Spleen (tissue), 11 donors: Measurements from ENCODE around the gene BDH1. TPM values are rescaled to one million over a fixed set of nuclear protein-coding genes. Genes with fewer than 3 reads are reported as not detected.

Source experiments
- DNase-seq: peaks from one replicate; pipeline ENCODE4 v3.0.0-alpha.2; 2020
- H3K27ac ChIP-seq, 8 donors: fragments of 200-600 bp; sonication (generic) in 7 of 8; 1 replicate in 4 of 8; 2 replicates in 4 of 8; pipeline versions ENCODE4 v1.5.0 to v1.8.0; 2016 to 2021; ENCODE audit warnings: inconsistent platforms in 4 of 8, mild to moderate bottlenecking in 4 of 8, moderate library complexity in 1 of 8
- H3K27me3 ChIP-seq, 7 donors: fragments of 200-600 bp; sonication (generic) in 6 of 7; replicated peaks in 1 of 7; 1 replicate in 4 of 7; 2 replicates in 3 of 7; pipeline versions ENCODE4 v1.5.0 to v1.8.0; 2016 to 2021; ENCODE audit warnings: inconsistent platforms in 3 of 7, mild to moderate bottlenecking in 1 of 7
- H3K36me3 ChIP-seq, 6 donors: fragments of 200-600 bp; sonication (generic) in 5 of 6; 1 replicate in 4 of 6; 2 replicates in 2 of 6; pipeline versions ENCODE4 v1.5.0 to v1.8.0; 2016 to 2021; ENCODE audit warnings: inconsistent platforms in 2 of 6
- H3K4me1 ChIP-seq, 6 donors: fragments of 200-600 bp; sonication (generic) in 5 of 6; 1 replicate in 3 of 6; 2 replicates in 3 of 6; pipeline versions ENCODE4 v1.5.0 to v1.8.0; 2016 to 2021; ENCODE audit warnings: inconsistent platforms in 3 of 6
- H3K4me3 ChIP-seq, 8 donors: fragments of 200-600 bp; sonication (generic) in 7 of 8; 1 replicate in 4 of 8; 2 replicates in 4 of 8; pipeline versions ENCODE4 v1.5.0 to v1.8.0; 2016 to 2021; ENCODE audit warnings: inconsistent platforms in 4 of 8, mild to moderate bottlenecking in 4 of 8, moderate library complexity in 2 of 8
- H3K9me3 ChIP-seq, 8 donors: fragments of 200-600 bp; sonication (generic) in 7 of 8; 1 replicate in 4 of 8; 2 replicates in 4 of 8; pipeline versions ENCODE4 v1.5.0 to v1.8.0; 2016 to 2021; ENCODE audit warnings: inconsistent platforms in 4 of 8
- POLR2A ChIP-seq, 3 donors: fragments of 450-650 bp; IDR thresholded peaks; one replicate each; pipeline ENCODE4 v1.5.1; 2017; ENCODE audit warnings: antibody characterized with exemption in 3 of 3, mild to moderate bottlenecking in 1 of 3
- POLR2AphosphoS5 ChIP-seq, 3 donors: sonication (generic); formaldehyde crosslinking; IDR thresholded peaks; one replicate each; pipeline ENCODE4 v1.5.1; 2017; ENCODE audit warnings: antibody characterized with exemption in 3 of 3
- WGBS, 5 donors: extraction: QIAGEN DNeasy Blood & Tissue Kit in 3 of 5; methylation state at CpG; one replicate each; pipeline versions ENCODE4 v1.1.5 to v1.1.7; 2013 to 2018; 5-methylcytosine and 5-hydroxymethylcytosine counted together
- intact Hi-C: fragments of 100-400 bp; cut with DNase I; formaldehyde crosslinking; loops from one replicate; pipeline ENCODE4 v1.15.0; 2023; ENCODE audit warnings: low total_unique reads
- polyA plus RNA-seq, 3 donors: library from polyadenylated mRNA; stranded (reverse); fragments of 200-250 nt; gene quantifications; one replicate each; pipeline ENCODE4 v1.2.1, GENCODE V29; 2013
- total RNA-seq, 7 donors: library from RNA; depleted of rRNA in 3 of 7; stranded (reverse); fragments of >200 nt in 3 of 7; fragmentation: NEBNext Ultra II Directional in 4 of 7; extraction: Animal tissue kit (Norgen Biotek cat#: 25700) in 4 of 7; gene quantifications; one replicate each; pipeline versions ENCODE4 v1.1.0 to v1.2.1, GENCODE V29; 2016 to 2021
- TF ChIP-seq, protein P1 (sequence below), 11 experiments: fragments of 200-600 bp in 7 of 11; fragments of 450-650 bp in 4 of 11; sonication (generic) in 4 of 11; IDR thresholded peaks in 8 of 11; conservative IDR thresholded peaks in 3 of 11; 1 replicate in 7 of 11; 2 replicates in 4 of 11; pipeline versions ENCODE4 v1.4.0 to v1.8.0; 2016 to 2021; ENCODE audit warnings: antibody characterized with exemption in 11 of 11, inconsistent platforms in 4 of 11, mild to moderate bottlenecking in 1 of 11
- donor health status: healthy with polysubstance abuse.
- donor health status: DM: no; HTN: no; CAD: no; lungs with moderate emphysema.
- donor health status: DM: no; HTN: no; CAD: no.
- donor health status: Bipolar disorder and iron deficiency.
- donor health status: healthy.
- donor health status: DM: no; HTN: no; CAD: no.
- donor health status: DM: yes; HTN: yes; CAD: no.

BDH1 gene
- total and polyA plus RNA-seq, 10 donors = 11.5 to 24.6 (median 17.5) TPM

DNA sequence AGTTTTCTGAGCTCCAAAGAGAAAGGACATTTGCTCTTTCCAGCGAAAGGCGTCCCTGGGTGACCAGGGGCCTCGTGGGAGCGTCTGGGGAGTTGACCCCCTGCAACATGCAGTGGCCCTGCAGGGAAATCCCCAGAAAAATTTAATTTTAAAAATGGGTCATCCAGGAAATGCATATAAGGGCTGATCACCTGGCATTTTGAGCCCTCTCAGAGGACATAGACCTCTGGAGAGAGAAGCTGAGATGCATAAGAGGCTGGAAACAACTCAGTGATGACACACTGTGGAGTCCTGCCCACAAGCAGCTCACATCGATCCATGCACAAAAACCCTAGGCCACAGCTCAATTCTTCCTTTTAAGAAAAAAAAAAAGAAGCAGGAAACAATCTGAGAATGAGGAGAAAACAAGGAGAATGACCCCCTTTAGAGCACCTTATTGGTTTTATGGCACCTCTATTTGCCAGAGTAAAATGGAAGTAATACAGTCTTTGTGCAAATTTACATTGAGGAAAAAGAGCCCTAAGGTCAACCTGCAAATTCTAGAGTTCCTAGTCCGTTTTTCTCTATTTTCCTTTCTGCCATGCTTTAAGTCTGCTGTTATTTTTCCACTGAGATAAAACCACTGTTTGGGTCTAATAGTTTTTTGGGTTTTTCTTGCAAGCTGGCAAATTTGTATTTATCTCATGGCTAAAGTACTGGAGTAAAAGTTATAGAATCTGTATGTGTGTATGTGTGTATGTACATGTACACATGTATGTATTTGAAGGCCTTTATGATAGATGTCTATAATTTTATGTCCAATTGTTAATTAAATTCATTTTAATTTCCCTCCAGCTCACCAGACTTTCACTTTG, 6.9 kb upstream of the BDH1 start:
- no peak for DNase-seq
- peaks cover 0 to 36% (median 24%) of the 10 kb centered on the region in 8 donors for H3K9me3 ChIP-seq

DNA sequence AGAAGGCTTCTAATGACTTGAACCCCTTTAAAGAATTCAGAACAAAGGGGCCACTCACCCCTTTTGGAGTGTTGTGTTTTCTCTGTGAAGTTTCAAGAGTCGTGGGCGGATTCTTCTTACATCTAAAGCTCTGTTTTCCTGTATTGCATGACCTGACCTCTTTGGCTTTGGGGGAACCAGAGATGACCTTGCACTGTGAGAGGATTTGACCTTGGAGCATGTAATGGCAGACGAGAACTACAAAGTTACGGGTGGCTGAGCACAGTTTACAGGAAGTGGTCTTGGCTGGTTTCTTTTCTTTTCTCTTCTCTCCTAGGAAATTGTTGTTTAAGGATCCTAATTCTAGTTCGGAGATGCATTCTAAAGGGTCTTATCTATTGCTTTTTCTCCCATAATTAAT, 6.2 kb upstream of the BDH1 start:
- no peak for DNase-seq
- intact Hi-C loops = no loop called here

More for the DNA sequence above, 6.9 kb upstream of the BDH1 start:
- WGBS, 5 donors = 77 to 83% (median 78%) methylated on average over 6 of the region's 6 CpGs
- Histone ChIP-seq H3K27ac (no peak overlapping the region), H3K4me3 (no peak overlapping the region), H3K4me1 (peaks cover 0 to 13% (median 5%) of the 10 kb centered on the region in 6 donors), H3K36me3 (no peaks in the 10 kb centered on the region), H3K27me3 (peaks cover 0 to 12% (median 6%) of the 10 kb centered on the region in 7 donors)
- TF ChIP-seq POLR2AphosphoS5 (IDR thresholded peaks at IDR 0.05) (no peak), POLR2A (IDR thresholded peaks at IDR 0.05) (no peak)
- TF ChIP-seq, protein P1, sequence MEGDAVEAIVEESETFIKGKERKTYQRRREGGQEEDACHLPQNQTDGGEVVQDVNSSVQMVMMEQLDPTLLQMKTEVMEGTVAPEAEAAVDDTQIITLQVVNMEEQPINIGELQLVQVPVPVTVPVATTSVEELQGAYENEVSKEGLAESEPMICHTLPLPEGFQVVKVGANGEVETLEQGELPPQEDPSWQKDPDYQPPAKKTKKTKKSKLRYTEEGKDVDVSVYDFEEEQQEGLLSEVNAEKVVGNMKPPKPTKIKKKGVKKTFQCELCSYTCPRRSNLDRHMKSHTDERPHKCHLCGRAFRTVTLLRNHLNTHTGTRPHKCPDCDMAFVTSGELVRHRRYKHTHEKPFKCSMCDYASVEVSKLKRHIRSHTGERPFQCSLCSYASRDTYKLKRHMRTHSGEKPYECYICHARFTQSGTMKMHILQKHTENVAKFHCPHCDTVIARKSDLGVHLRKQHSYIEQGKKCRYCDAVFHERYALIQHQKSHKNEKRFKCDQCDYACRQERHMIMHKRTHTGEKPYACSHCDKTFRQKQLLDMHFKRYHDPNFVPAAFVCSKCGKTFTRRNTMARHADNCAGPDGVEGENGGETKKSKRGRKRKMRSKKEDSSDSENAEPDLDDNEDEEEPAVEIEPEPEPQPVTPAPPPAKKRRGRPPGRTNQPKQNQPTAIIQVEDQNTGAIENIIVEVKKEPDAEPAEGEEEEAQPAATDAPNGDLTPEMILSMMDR (IDR thresholded peaks at IDR 0.05 in 8 of 11, conservative IDR thresholded peaks at IDR 0.05 in 3 of 11) = no peak
- intact Hi-C loops = no loop called here

DNA sequence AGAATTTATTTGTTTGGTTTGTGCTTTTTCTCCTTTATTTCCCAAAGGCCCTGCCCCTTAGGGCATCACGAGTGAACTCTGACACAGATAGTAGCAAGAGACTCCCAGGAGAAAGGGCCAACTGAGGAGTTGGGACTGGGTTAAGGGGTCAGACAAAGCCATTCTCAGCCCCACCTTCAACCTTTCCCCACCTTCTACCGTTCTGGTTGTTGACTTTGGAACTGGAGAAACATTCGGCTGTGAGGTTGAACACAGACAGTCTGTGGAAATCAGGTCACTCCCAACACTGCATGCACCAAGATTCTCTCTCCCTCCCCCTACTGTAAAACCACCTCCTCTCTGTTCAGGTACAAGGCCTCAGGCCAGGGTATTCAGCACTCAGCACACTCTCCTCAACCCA, 3.9 kb upstream of the BDH1 start:
- no peaks in the 10 kb centered on the region for H3K36me3 ChIP-seq
- H3K9me3 ChIP-seq = peaks cover 0 to 18% (median 11%) of the 10 kb centered on the region in 8 donors
- H3K27ac ChIP-seq = no peak overlapping the region
- 79 to 89% (median 85%) methylated on average over 3 of the region's 3 CpGs for WGBS, 5 donors
- DNase-seq = no peak
- H3K4me3 ChIP-seq = no peak overlapping the region
- H3K27me3 ChIP-seq = peaks cover 0 to 30% (median 10%) of the 10 kb centered on the region in 7 donors
- no peak for TF ChIP-seq POLR2A (IDR thresholded peaks at IDR 0.05)
- TF ChIP-seq POLR2AphosphoS5 (IDR thresholded peaks at IDR 0.05) = no peak
- TF ChIP-seq, protein P1 (IDR thresholded peaks at IDR 0.05 in 8 of 11, conservative IDR thresholded peaks at IDR 0.05 in 3 of 11) = no peak
- H3K4me1 ChIP-seq = peaks cover 0 to 27% (median 13%) of the 10 kb centered on the region in 6 donors
- intact Hi-C loops = no loop called here

More for the DNA sequence above, 6.2 kb upstream of the BDH1 start:
- Histone ChIP-seq H3K36me3 (no peaks in the 10 kb centered on the region), H3K4me1 (peaks cover 0 to 13% (median 5%) of the 10 kb centered on the region in 6 donors), H3K27ac (no peak overlapping the region), H3K4me3 (no peak overlapping the region), H3K9me3 (peaks cover 0 to 36% (median 24%) of the 10 kb centered on the region in 8 donors), H3K27me3 (peaks cover 0 to 17% (median 6%) of the 10 kb centered on the region in 7 donors)
- TF ChIP-seq, protein P1 (IDR thresholded peaks at IDR 0.05 in 8 of 11, conservative IDR thresholded peaks at IDR 0.05 in 3 of 11) = no peak
- TF ChIP-seq POLR2A (IDR thresholded peaks at IDR 0.05) (no peak), POLR2AphosphoS5 (IDR thresholded peaks at IDR 0.05) (no peak)
- 34 to 57% (median 49%) methylated on average over 5 of the region's 5 CpGs for WGBS, 5 donors
